GM19238 (cell line): ENCODE measurements around the gene ROR1.

Experiments used
- DNase-seq: peaks from one replicate; pipeline ENCODE4 v3.0.0; 2011; ENCODE audit warnings: low spot score; ENCODE audit not compliant: insufficient read length

ROR1 gene

GRCh38 chr1:64171246-64171645 lies 397.4 kb downstream of the ROR1 start:
- no peak for DNase-seq

GRCh38 chr1:64171797-64172281 lies 398.0 kb downstream of the ROR1 start:
- DNase-seq: peak; percentile 5

- no peak for DNase-seq
Observed at GRCh38 chr1:64172458-64172983, 398.7 kb downstream of the ROR1 start.

DNA sequence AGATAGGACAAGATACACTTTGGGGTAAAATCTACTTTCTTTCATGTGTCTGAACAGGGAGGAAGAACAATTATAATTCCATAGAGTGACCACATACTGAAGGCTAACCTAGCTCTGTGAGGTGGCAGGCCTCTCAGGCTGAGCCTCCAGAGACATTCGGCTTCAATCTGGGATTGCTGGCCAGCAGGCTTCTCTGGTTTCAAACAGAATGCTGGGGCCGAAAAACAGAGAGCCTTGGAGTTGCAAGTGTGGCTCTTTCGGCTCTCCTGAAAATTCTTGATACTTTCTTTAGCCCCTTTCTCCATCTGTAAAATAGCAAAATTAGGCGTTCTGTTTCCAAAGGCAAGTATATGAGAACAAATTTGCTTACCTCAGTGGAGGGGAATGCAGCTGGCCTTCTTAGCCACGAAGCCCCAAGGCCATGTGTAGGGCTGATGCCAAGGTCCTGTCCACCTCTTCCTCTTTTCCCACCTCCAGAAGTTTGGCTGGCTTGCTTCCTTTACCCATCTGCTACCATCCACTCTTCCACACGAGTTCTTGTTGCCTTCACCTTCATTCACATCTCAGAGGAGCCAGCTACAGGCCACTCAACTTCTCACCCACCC lies 399.6 kb downstream of the ROR1 start:
- no peak for DNase-seq

DNA sequence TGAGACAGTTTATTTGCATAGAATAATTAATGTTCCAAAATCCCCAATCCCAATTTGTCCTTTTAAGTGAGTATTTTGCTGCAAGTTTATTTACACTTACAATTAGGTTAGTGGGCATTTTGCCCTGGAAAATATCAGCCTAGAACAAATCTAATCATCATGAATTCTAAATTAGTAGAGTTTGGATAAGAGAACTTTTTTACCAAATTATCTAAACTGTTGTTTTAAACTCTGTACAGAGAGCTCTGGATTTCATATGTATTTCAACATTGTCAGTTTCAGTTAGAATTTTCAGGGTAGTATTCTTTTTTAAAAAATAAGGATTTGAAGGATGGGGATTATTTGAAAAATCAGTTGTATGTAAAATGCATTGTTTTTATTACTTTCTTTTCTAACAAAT lies 401.8 kb downstream of the ROR1 start:
- DNase-seq: no peak

- no peak for DNase-seq
Observed at GRCh38 chr1:64176659-64177058, 402.8 kb downstream of the ROR1 start.

DNA sequence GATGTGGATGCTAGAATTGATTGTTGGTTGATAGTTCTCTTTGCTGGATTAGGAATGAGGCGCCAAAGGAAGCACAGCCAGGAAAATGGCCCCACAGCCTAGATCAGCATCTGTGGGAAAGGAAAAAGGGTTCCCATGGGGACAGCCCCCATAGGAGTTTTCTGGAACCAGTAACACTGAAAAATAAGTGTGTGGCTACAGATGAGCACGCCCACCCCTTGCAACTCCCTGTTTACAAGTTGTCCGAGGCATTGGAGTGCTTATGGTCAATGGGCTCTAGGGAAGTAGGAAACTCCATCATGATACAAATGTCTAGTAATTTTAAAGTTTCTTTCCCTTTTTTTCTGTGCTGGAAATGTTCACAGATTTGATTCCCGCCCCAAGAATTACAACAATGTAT lies 405.8 kb downstream of the ROR1 start:
- no peak for DNase-seq

- no peak for DNase-seq
Observed at GRCh38 chr1:64182207-64182606, 408.4 kb downstream of the ROR1 start.

DNA sequence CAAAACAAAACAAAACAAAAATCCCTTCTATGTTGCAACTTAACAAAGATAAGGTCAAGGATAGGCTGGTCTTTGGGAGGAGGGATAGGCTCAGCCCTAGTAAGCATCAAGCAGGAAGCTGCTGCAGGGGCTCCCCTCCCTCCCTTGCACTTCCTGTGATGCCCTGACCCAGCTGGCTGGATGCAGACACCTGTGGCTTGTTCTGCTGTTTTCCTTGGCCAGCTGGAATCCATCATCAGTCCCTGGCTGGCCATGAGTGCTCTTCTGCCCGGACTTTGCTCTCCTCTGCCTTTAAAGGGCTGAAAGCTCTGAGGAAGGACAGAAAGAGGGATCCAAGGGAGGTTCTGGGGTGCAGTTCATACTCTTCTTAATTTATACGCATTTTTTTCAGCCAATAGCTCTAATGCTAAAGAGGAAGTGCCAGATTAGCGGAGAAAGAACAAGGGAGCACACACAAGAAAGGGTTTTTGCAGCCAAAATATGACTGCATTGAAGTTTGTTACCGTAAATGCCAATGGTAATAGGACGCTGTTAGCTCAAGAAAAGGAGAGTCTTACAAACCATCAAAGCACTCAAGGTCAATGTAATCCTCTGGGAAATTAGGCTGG lies 409.7 kb downstream of the ROR1 start:
- no peak for DNase-seq

DNA sequence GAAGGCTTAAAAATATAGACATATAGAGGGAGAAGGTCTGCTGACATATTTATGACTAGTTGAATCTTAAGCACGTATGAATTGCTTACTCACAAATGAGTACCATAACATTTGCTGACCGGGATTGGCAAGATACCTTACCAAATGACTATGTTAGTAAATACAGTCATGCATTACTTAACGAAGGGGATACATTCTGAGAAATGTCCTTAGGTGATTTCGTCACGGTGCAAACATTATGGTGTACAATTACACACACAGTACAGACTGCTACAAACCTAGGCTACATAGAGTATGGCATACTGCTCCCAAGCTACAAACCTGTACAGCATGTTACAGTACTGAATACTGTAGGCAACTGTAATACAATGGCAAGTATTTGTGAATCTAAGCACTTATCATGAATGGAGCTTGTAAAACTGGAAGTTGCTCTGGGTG lies 410.2 kb downstream of the ROR1 start:
- no peak for DNase-seq

DNA sequence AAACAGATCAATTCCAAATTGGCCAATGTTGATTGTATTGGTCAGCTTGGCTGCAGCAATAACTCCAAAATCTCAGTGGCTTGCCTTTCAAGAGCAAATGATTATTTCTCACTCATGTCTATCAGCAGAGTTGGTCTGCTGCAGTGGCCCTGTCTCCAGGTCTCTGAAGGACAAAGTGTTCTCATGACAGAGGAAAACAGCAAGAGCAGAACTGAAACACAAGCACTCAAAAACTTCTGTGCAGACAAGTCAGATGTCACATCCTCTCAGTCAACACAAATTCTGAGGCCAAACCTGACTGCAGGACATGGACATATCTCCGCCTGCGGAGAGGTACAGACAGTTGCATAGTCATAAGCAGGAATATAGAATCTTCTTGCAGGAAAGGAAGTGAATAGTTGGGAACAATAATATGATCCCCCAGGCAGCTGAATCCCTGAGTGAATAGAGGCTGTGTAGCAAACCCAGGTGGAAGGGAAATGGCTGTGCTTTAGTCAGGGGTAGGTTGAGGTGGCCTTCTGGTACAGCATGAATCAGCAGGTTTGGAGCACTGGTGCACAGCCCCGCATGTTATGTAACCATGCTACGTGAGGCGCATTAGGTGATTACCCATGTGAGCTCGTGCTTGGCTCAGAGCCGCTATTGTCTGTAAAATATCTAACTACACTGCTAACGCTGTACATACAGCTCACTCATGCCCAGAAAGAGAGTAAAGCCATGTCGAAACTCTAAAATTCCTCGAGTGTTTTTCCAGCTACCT lies 412.5 kb downstream of the ROR1 start:
- no peak for DNase-seq

DNA sequence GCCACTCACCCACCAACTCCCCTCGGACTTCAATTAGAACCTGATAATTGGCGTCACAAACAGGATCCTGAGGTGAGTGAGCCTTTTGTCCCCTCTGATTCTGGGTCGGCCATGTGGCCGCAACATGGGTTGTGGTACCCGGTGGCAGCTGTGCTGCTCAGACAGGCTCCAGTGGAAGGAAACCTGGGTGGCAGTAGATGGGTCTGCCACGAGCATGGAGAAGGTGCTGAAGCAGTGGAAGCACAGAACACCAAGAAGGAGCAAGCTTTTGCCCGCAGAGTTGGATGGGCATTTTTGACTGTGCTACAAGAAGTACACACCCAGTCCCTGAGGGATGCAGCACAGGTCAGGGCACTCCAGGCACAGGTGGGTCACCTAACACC lies 413.1 kb downstream of the ROR1 start:
- no peak for DNase-seq

DNA sequence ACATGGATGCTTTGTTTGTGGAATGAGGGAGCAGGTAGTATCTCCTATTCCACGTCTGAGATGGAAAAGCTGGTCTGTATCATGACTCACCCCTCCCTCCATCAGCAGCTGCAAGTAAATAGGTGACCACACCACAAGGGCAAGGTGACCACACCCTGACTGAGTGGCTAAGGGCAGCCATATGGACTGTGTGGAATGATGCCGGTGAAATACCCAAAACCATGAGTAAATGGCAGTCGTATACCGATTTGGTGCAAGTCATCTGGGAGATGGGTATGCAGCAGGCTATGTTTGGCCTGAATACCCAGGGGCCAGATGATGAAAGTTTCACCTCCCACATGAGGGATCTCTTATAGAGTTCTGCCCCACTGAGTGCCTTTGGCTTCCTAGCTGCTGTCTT lies 413.8 kb downstream of the ROR1 start:
- no peak for DNase-seq

- DNase-seq: no peak
Observed at GRCh38 chr1:64192290-64192689, 418.5 kb downstream of the ROR1 start.

GRCh38 chr1:64194168-64195080 lies 420.6 kb downstream of the ROR1 start:
- DNase-seq: no peak

DNA sequence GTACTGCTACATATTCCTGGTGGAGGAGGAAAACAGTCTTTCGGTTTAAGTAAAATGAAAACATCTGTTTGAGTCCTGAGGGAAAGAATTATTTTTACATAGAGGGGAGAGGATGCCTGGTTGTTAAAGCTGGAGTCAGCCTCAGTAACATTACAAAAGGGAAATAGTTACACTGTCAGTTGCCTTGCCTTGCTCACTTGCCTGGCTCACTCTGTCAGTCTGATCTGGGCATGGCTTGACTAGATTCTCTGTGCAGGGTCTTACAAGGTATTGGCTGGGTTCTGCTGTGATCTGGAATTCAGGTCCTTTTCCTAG lies 421.2 kb downstream of the ROR1 start:
- no peak for DNase-seq

GRCh38 chr1:64196074-64196870 lies 422.5 kb downstream of the ROR1 start:
- no peak for DNase-seq

GRCh38 chr1:64197076-64197475 lies 423.3 kb downstream of the ROR1 start:
- DNase-seq: no peak

- no peak for DNase-seq
Observed at GRCh38 chr1:64199154-64199553, 425.3 kb downstream of the ROR1 start.

GRCh38 chr1:64200064-64200463 lies 426.2 kb downstream of the ROR1 start:
- DNase-seq: no peak

GRCh38 chr1:64203420-64203819 lies 429.6 kb downstream of the ROR1 start, which contains the start of gene UBE2U:
Gene UBE2U, plus strand, starts transcription at chr1:64203623. Its CDS starts 428 bp downstream, at chr1:64204051.
- no peak for DNase-seq
